GM19467 (cell line): ENCODE measurements around the gene ZNF841.
A peak's percentile ranks its signal among the peaks of the same experiment; 100 is the strongest.
"Not testable (repeated sequence)": the region's sequence is repeated elsewhere in the genome, so short reads cannot be mapped to it uniquely, and the experiment has no call there.

Experiments
- ATAC-seq: cut with Tn5 transposase; IDR thresholded peaks from one replicate; pipeline ENCODE4 v1.9.1; 2021; ENCODE audit warnings: mild to moderate bottlenecking, moderate library complexity; ENCODE audit not compliant: unreplicated experiment

The ZNF841 gene

DNA sequence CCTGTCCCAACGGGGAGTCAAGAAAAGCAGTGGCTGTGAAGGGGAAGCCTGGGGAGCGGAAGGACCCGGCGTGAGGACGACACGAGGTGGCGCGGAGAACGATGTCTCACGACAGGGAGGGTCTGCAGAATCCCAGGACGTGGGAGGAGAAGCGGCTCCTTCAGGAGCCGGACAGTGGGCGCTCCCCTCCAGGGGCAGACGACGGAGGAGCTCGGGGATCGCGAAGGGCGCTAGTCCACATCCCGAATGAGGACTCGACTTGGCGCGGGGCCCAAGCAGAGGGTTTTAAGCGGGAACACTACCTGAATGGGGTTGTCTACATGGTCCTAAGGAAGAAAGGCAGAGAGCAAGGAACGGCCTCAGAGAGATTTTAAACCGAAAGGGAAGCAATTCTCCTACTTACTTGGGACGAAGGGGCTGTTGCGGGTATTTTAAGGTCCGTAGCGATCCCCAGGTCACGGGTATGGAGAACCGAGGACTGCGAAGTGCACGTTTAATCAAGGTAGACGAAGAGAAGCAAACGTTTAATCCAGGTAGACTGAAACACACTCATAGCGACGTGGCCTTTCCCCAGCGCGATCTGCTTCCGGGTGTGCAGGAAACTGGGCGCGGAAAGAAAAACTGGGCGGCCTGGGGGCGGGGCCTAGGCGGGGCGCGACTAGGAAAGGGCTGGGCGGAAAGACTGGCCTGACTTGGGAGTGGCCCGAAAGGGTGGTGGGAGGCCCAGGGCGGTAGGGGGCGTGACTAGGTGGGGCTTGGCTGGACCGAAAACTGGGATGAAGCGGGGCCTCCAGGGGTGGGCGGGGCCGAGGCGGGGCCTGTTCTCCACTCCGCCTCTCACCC lies at the start of gene ZNF841:
ZNF841 (minus strand) TSS at position 594 of the 843 bp plus-strand sequence. CDS start 10,964 bp downstream, outside the sequence.
- ATAC-seq: peak; percentile 93

DNA sequence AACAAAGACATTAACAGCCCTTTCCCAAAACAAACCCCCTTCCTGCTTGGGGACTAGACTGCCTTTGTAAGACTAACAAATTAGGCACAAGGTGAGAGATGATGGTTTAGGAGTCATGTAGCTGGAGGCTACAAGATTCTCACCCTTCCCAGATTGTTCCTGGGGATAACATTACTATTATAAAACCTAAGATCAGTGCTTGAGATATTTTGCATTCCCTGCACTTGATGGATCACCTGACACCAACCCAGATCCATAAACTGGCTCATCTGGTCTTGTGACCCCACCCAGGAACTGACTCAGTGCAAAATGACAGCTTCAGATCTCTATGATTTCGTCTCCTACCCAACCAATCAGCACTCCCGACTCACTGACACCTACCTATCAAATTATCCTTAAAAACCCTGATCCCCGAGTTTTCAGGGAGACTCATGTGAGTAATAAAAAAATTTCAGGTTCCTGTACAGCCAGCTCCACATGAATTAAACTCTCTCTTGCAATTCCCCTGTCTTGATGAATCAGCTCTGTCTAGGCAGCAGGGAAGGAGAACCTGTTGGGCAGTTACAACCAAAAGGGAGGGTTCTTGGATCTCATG lies 46.5 kb upstream of the ZNF841 start:
- no peak for ATAC-seq

DNA sequence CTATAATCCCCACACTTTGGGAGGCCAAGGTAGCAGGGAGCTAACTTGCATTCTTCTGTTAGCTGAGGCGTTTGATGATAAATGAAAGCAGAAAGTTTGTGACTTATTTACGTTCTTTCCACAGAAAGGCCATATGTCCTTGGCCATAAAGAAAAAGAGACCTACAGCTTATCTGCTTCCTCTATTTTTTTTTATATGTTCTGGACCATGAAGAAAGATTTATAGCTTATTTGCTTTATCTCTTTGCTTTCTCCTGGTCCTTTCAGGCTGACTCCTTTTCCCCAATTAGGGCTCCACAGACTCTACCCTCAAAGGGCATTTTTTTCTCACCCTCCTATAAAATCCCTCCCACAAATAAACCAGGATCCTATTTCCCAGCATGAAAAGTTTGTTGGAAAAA lies 45.6 kb upstream of the ZNF841 start:
- ATAC-seq: no peak

DNA sequence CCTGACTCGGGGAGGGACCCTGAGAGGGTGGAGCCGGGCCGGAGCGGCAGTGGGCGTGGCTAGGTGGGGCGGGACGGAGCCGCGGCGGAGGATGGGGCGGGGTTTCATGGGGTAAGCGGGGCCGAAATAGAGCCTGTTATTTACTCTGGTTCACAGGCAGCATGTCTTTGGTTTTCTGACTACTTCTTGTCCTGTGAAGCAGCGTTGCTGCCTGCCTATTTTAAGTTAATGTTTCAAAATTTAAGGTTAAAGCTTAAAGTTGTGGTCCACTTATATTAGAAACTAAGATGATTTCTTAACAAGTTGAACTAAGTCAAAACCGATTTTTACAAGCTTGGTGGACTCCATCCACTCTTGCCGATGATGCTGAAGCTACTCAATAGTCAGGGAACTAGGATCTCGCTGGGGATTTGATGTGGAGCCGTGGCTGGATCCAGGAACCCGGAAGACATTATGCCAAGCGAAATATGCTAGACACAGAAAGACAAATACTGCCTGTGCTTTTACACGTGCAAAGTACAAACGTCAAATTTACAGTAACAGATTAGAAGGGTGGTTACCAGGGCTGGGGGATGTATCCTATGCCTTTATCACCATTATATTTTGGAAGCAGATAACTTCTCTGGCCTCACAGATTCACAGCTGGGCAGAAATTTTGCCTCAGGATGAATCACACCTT lies 44.6 kb upstream of the ZNF841 start:
- peak; percentile 86 for ATAC-seq

DNA sequence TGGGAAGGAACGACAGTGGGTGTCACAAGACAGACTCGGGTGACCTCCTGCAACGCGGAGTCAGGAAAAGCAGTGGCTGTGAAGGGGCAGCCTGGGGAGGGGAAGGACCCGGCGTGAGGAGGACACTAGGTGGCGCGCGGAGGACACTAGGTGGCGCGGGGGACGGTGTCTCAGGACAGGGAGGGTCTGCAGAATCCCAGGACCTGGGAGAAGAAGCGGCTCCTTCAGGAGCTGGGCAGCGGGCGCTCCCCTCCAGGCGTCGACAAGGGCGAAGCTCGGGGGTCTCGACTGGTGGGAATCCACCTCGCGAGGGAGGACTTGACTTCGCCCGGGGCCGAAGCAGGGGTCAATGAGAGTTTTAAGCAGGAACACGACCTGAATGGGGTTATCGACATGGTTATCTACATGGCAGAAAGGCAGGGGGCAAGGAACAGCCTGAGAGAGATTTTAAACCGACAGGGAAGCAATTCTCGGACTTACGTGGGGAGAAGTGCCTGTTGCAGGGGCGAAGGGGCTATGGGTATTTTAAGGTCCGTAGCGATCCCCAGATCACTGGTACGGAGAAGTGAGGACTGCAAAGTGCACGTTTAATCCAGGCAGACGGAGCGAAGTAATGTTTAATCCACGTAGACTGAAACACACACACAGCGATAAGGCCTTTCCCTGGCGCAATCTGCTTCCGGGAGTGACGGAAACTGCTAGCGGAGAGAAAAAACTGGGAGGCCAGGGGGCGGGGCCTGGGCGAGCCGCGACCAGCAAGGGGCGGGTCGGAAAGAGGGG lies 43.9 kb upstream of the ZNF841 start, which contains the start of gene ZNF616:
ZNF616 (minus strand) TSS at position 687 of the 780 bp plus-strand sequence. CDS start 9,426 bp downstream, outside the sequence.
- ATAC-seq: peak; percentile 60

DNA sequence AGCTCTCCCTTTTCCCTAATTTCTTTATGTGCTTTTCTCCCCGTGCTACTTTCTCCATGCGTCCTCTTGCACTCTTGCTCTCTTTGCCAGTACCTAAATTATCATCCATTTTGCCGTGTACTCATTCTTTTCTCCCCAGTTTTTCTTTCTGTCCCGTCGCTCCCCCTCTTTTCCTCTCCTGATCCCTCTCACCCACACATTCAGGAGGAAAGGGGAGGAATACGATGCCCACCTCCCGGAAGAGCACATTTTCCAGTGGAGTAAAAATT lies 43.4 kb upstream of the ZNF841 start:
- ATAC-seq: no peak

DNA sequence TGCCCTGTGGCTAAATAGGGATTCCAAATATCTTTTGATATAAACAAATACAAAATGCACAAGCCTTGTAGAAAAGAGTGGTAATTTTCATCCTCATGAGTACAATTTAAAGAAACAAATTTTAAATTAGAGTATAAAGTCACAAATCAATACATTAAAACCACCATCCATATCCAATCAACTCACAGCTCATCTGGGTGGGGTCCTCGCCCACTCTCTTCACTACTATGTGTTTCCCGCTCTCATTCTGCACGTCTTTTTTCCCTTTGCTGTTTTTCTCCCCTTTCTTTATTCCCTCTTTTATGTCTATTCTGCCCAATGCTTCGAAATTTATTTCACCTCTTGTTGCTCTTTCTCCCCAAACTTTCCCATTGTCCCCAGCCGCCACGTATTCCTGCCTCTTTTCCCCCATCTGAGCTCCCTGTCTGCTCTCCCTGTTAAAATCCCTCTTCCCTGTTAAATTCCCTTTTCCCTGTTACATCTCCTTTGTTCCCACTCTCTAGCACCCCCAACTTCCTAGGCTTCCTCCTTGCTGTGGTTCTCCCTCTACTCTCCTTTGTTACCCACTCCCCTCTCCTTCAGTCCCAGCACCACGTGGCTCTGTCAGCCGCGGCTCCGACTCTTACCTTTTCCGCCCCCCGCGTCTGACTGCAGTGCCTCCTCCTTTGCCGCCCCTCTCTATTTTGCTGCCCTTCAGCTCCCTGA lies 42.9 kb upstream of the ZNF841 start:
- ATAC-seq: no peak

DNA sequence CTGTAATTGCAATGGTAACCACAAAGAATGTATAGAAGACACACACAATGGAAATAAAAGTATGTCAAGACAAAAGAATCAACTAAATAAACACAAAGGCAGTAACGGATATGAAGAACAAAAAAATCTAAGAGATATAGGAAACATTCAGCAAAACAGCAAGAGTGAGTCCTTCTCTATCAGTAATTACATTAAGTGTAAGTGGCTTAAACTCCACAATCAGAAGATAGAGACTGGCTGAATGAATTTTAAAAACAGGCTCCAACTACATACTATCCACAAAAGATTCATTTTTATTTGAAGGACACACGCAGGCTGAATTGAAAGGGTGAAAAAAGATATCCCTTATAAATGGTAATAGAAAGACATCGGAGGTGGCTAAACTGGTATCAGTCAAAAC lies 24.7 kb upstream of the ZNF841 start:
- no peak for ATAC-seq

DNA sequence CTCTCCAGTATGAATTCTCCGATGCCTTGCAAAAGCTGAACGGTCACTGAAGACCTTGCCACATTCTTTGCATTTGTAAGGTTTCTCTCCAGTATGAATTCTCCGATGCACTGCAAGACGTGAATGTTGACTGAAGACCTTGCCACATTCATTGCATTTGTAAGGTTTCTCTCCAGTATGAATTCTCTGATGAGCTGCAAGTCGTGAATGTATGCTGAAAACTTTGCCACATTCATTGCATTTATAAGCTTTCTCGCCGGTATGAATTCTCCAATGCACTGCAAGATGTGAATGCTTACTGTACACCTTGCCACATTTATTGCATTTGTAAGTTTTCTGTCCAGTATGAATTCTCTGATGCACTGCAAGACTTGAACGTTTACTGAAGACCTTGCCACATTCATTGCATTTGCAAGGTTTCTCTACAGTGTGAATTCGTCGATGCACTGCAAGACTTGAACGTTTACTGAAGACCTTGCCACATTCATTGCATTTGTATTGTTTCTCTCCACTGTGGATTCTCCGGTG lies 20.0 kb upstream of the ZNF841 start:
- no peak for ATAC-seq

DNA sequence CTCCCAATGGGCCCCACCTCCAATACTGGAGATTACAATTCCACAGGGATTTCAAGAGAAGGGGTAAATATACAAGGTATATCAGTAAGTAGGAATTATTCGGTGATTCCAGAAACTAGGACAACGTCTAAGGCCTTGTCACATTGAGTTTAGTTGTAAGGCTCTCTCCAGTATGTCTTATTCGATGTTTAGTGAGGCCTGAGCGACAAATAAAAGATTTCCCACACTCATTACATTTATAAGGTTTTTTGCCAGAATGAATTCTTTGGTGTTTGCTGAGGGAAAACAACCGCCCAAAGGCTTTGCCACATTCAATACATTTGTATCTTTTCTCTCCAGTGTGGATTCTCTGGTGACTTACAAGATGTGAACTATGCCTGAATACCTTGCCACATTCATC lies 19.1 kb upstream of the ZNF841 start:
- ATAC-seq: no peak

DNA sequence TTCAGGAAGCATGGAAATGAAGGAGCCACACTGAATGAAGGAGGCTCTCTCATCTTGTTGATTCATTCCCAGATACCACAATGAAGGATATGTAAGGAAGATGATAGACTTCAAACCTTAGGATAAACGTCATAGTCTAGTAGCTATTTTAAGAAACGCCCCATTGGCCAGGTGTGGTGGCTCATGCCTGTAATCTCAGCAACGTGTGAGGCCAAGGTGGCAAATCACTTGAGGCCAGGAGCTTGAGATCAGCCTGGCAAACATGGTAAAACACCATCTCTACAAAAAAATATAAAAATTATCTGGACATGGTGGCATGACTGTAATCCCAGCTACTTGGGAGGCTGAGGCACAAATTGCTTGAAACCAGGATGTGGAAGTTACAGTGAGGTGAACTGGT lies 17.1 kb upstream of the ZNF841 start:
- ATAC-seq: no peak

DNA sequence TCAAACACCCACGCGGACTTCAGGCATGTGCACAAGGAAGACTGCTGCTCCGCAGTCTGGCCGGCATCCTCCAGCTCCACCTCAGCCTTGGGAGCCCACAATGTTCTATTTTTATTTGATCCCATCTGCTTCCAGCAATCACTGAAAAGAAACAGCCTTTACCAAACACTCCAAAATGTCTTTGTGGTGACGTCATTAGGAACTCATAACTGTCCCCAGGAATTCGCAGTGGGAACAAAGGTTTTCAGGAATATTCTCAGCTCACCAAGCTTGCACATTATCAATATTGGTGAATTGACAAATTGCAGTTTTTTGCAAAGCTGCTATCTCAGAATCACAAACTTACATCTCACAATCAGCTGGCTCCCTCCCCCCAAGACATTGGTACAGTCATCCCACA lies 15.2 kb upstream of the ZNF841 start:
- ATAC-seq: no peak

DNA sequence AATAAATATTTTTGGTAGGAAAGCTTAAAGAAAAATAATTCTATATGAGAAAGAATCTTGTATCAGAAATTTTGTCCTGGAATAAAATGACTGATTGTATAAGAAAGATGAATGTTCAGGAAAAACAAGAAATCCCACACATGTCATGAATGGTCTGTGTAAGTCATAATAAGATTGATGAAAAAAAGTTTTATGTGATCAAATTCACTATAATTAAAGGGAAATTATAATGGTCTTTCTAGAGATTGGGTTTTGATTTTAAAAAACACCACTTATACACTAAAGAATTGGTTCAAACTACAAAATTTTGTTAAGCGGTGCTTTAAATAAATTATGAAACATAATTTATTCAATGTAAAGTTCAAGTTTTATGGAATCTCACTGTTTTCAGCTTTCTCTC lies 7.2 kb upstream of the ZNF841 start:
- ATAC-seq: no peak

DNA sequence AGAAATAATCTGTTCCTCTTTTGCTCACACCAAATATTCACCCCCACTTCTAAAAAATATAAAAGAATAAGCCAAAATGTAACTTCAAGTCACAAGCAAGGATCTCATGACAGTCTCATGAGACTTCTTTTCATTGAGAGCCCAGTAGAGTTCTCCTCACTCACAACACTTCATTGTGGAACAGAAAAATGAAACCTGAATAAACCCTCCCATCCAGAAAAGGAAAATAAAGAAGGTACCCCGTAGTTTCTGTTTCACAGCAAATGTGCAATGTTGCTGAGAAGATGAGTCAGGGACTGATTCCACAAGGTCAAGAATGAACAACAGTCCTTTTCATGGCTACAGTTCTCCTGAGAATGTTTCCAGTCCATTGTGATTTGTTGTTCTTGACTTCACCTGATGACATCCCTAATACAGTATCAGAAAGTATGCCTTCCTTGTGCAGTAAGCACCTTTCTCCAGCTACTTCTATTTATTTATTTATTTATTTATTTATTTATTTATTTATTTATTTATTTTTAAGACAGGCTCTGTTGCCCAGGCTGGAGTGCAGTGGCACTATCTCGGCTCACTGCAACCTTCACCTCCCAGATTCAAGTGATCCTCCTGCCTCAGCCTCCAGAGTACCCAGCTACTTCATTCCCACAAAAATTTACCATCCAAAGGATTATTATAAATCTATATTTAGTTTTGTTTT lies 6.4 kb upstream of the ZNF841 start:
- no peak for ATAC-seq

DNA sequence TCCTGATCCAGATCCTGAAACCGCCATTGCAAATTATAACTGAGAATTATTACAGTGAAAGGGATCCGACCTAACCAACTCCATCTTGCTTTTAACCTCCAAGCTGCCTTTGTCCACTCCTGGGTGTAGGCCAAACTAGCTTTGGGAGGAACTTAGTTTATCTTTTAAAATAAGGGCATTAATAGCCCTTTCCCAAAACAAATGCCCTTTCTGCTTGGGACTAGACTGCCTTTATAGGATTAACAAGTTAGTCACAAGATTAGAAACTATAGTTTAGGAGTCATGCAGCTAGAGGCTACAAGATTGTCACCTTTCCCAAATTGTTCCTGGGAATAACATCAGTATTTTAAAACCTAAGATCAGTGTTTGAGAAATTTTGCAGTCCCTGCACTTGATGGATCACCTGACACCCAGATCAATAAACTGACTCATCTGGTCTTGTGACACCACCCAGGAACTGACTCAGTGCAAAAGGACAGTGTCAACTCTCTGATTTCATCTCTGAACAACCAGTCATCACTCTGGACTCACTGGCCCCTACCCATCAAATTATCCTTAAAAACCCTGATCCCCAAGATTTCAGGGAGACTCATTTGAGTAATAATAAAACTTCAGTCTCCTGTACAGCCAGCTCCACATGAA lies 4.1 kb upstream of the ZNF841 start:
- no peak for ATAC-seq

DNA sequence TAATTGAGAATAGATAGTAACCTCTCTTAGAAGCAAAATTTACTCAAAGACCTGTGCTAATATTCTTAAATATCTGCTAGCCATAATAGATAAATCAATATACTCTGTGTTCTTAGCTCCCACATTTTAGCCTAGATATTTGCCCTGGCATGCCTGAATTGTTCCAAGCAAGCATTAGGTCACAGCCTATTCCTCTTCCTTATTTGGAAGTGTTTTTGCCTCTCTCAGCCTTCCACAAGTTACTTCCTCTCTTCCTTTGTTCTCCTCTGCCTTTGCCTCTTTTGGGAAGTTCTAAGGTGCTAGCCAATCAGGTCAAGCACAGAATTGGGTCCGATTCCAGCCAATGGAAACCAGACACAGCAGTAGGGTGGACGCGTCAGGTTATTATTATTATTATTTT lies 851 bp upstream of the ZNF841 start:
- not testable (repeated sequence) for ATAC-seq

DNA sequence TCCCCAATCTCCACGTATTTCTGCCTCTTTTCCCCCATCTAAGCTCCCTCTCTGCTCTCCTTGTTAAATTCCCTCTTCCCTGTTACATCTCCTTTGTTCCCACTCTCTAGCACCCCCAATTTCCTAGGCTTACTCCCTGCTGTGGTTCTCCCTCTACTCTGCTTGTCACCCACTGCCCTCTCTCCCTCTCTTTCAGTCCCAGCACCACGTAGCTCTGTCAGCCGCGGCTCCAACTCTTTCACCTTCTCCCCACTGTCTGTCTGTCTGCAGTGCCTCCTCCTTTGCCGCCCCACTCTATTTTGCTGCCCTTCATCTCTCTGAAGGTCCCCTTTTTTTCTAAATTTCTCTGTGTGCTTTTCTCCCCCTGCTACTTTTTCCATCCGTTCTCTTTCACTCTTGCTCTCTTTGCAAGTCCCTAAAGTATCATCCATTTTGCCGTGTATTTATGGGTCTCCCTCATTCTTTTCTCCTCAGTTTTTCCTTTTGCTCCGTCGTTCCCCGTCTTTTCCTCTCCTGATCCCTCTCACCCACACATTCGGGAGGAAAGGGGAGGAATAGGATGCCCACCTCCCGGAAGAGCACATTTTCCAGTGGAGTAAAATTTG lies 937 bp downstream of the ZNF841 start:
- ATAC-seq: no peak

DNA sequence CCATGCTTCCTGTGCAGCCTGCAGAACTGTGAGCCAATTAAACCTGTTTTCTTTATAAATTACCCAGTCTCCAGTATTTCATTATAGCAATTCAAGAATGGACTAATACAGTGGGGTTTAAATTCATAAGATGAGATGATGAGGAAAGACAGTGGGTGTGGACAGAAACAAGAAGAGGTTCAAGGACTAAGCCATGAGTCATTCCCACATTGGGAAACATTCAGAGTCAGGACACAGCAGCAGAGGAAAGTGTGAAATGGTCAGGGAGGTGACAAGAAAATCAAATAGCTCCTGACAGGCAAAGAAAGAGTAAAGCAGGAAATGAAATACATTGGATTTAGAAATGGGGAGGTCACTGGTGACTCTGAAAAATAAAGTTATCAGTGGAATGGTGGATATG lies 9.1 kb downstream of the ZNF841 start:
- ATAC-seq: no peak

DNA sequence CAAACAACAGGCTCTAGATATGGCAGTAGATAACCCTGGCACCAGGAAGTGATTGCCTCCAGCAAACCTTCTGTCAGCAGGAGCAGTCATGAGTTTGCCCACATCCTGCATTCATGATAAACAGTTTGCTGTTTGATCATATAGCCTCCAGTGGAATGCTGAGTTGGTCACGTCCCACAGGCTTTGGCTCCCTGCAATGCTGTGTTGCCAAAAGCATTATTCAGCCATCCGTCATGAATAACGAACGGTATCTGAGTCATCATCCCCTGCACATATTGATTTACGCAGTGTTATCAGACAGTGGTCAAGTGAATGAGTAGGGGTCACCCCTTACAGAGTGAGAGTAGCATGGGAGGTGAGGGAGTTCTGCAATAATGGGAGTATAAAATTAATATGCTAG lies 25.1 kb downstream of the ZNF841 start:
- ATAC-seq: no peak
